Loucy (cell line): Measurements from ENCODE around the gene PLEK.

Source experiments
- CTCF ChIP-seq: fragments of 200-600 bp; sonication (generic); conservative IDR thresholded peaks from 2 replicates; pipeline ENCODE4 v1.5.1; 2014; ENCODE audit warnings: mild to moderate bottlenecking, antibody characterized with exemption, low read length
- EZH2phosphoT487 ChIP-seq: fragments of 200-600 bp; IDR thresholded peaks from 2 replicates; pipeline ENCODE4 v1.6.1; 2018; ENCODE audit warnings: antibody characterized with exemption, mild to moderate bottlenecking, moderate library complexity, borderline replicate concordance

- TF ChIP-seq CTCF (no peak), EZH2phosphoT487 (no peak)
These were observed 19.8 kb upstream of the PLEK start for GRCh38 chr2:68345129-68345875.
